IMR-90 (cell line): ENCODE measurements around the gene MAML3. TPM values are rescaled to one million over a fixed set of nuclear protein-coding genes. Genes with fewer than 3 reads are reported as not detected.

Source experiments
- ATAC-seq: fragments of 200-7000 bp; cut with Tn5 transposase; 2 replicates; pipeline ENCODE4 v1.9.1; 2020; ENCODE audit warnings: low read depth, mild to moderate bottlenecking, moderate library complexity
- BruUV-seq: library from RNA; stranded (reverse); fragments of 400-500 nt; replicated peaks from 2 replicates; lab custom pipeline; 2021; lab: Mats Ljungman, UMichigan
- CTCF ChIA-PET: fragments of 300-600 bp; formaldehyde crosslinking; extraction: SDS; loops from one replicate; lab custom pipeline; 2021; ENCODE audit warnings: antibody characterized with exemption; lab: Yijun Ruan, JAX
- POLR2A ChIA-PET: fragments of 300-600 bp; sonication (Branson Sonifier 250); formaldehyde crosslinking; loops from one replicate; lab custom pipeline; 2022; ENCODE audit warnings: antibody characterized with exemption; ENCODE audit not compliant: unreplicated experiment; lab: Charles Lee
- DNase-seq: peaks from one replicate; pipeline ENCODE4 v3.0.0; 2013
- H2AFZ ChIP-seq: replicated peaks from 2 replicates; pipeline ENCODE3; 2013; ENCODE audit warnings: low read length, mild to moderate bottlenecking; ENCODE audit not compliant: poor library complexity
- H2AK5ac ChIP-seq: 2 replicates; pipeline ENCODE4 v1.6.1; 2013; ENCODE audit warnings: low read depth, low read length, inconsistent platforms
- H2AK9ac ChIP-seq: replicated peaks from 2 replicates; pipeline ENCODE3; 2013; ENCODE audit warnings: mild to moderate bottlenecking, low read depth, low read length, moderate library complexity; ENCODE audit not compliant: poor library complexity
- H2BK120ac ChIP-seq: 2 replicates; pipeline ENCODE4 v1.6.1; 2013; ENCODE audit warnings: low read depth, low read length, inconsistent platforms
- H2BK15ac ChIP-seq: 3 replicates; pipeline ENCODE4 v1.6.1; 2013; ENCODE audit warnings: low read depth, low read length, inconsistent platforms
- H2BK20ac ChIP-seq: 2 replicates; pipeline ENCODE4 v1.6.1; 2013; ENCODE audit warnings: low read depth, mild to moderate bottlenecking, inconsistent platforms, low read length, moderate library complexity
- H2BK5ac ChIP-seq: 2 replicates; pipeline ENCODE4 v1.6.1; 2013; ENCODE audit warnings: mild to moderate bottlenecking, low read depth, low read length, inconsistent platforms; ENCODE audit not compliant: poor library complexity, severe bottlenecking
- H3K14ac ChIP-seq: replicated peaks from 2 replicates; pipeline ENCODE4 v1.6.1; 2013; ENCODE audit warnings: low read depth, low read length, inconsistent platforms
- H3K18ac ChIP-seq: 2 replicates; pipeline ENCODE4 v1.6.1; 2013; ENCODE audit warnings: low read depth, low read length, control low read depth
- H3K23ac ChIP-seq: 2 replicates; pipeline ENCODE4 v1.6.1; 2013; ENCODE audit warnings: low read depth, low read length, inconsistent platforms
- H3K27ac ChIP-seq: 2 replicates; pipeline ENCODE4 v1.5.1; 2013; ENCODE audit warnings: mild to moderate bottlenecking, control low read depth, low read length; ENCODE audit not compliant: insufficient read depth
- H3K27me3 ChIP-seq: 2 replicates; pipeline ENCODE4 v1.6.1; 2013; ENCODE audit warnings: low read length; ENCODE audit not compliant: control insufficient read depth, insufficient read depth
- H3K36me3 ChIP-seq: 2 replicates; pipeline ENCODE4 v1.6.1; 2013; ENCODE audit warnings: low read length, mixed read lengths; ENCODE audit not compliant: control insufficient read depth, insufficient read depth
- H3K4ac ChIP-seq: 2 replicates; pipeline ENCODE4 v1.6.1; 2013; ENCODE audit warnings: low read depth, low read length, inconsistent platforms
- H3K4me1 ChIP-seq: 2 replicates; pipeline ENCODE4 v1.6.1; 2013; ENCODE audit warnings: low read length, mixed read lengths; ENCODE audit not compliant: control insufficient read depth, insufficient read depth
- H3K4me2 ChIP-seq: 2 replicates; pipeline ENCODE4 v1.6.1; 2013; ENCODE audit warnings: low read depth, mild to moderate bottlenecking, control low read depth, low read length, moderate library complexity
- H3K4me3 ChIP-seq: 2 replicates; pipeline ENCODE4 v1.5.1; 2013; ENCODE audit warnings: low read depth, mild to moderate bottlenecking, control low read depth, low read length, moderate library complexity; ENCODE audit not compliant: insufficient read depth
- H3K56ac ChIP-seq: 2 replicates; pipeline ENCODE4 v1.6.1; 2013; ENCODE audit warnings: low read length, inconsistent platforms; ENCODE audit not compliant: insufficient read depth; ENCODE audit errors: extremely low read depth
- H3K79me1 ChIP-seq, 2 experiments: 2 replicates each; pipeline ENCODE4 v1.6.1; 2013; ENCODE audit warnings: low read length in 2 of 2, inconsistent platforms in 1 of 2, low read depth in 1 of 2
- H3K9ac ChIP-seq: 2 replicates; pipeline ENCODE4 v1.6.1; 2013; ENCODE audit warnings: low read depth, low read length, control low read depth
- H3K9me1 ChIP-seq: 2 replicates; pipeline ENCODE4 v1.6.1; 2013; ENCODE audit warnings: low read length, inconsistent platforms; ENCODE audit not compliant: insufficient read depth
- H3K9me3 ChIP-seq: 2 replicates; pipeline ENCODE4 v1.6.1; 2013; ENCODE audit warnings: low read length; ENCODE audit not compliant: control insufficient read depth, insufficient read depth
- H4K20me1 ChIP-seq: 2 replicates; pipeline ENCODE4 v1.6.1; 2013; ENCODE audit warnings: low read length, inconsistent platforms; ENCODE audit not compliant: insufficient read depth
- H4K5ac ChIP-seq: 2 replicates; pipeline ENCODE4 v1.6.1; 2013; ENCODE audit warnings: mild to moderate bottlenecking, low read depth, low read length, control low read depth
- H4K8ac ChIP-seq, 2 experiments: 2 replicates each; pipeline ENCODE4 v1.6.1; 2013; ENCODE audit warnings: low read depth in 2 of 2, low read length in 2 of 2, control low read depth in 1 of 2, inconsistent platforms in 1 of 2
- H4K91ac ChIP-seq: 2 replicates; pipeline ENCODE4 v1.6.1; 2013; ENCODE audit warnings: low read depth, low read length, inconsistent platforms; ENCODE audit not compliant: insufficient read depth
- CEBPB ChIP-seq: IDR thresholded peaks from 2 replicates; pipeline ENCODE4 v1.6.1; 2012; ENCODE audit warnings: low read depth, low read length, improper control_type of control experiment
- CHD1 ChIP-seq: IDR thresholded peaks from 2 replicates; pipeline ENCODE4 v1.6.1; 2012; ENCODE audit warnings: low read depth, low read length, improper control_type of control experiment
- FOS ChIP-seq: fragments of 150-350 bp; IDR thresholded peaks from 2 replicates; pipeline ENCODE4 v1.6.1; 2016; ENCODE audit warnings: low read depth, low read length
- MXI1 ChIP-seq: IDR thresholded peaks from 2 replicates; pipeline ENCODE4 v1.6.1; 2012; ENCODE audit warnings: low read depth, mild to moderate bottlenecking, low read length, moderate library complexity, borderline replicate concordance
- WGBS, 2 experiments: methylation state at CpG; one replicate each; pipeline versions ENCODE4 v1.1.5 to v1.1.7; 2013; ENCODE audit warnings: missing lambda C conversion rate in 2 of 2; ENCODE audit not compliant: insufficient read length in 1 of 2; ENCODE audit errors: extremely low coverage in 2 of 2; 5-methylcytosine and 5-hydroxymethylcytosine counted together
- dilution Hi-C: fragments of 300-500 bp; cut with HindIII; formaldehyde crosslinking; loops from one replicate; pipeline ENCODE4 v1.14.3; 2018; ENCODE audit warnings: low sequenced_read_pairs; ENCODE audit not compliant: unreplicated experiment
- in situ Hi-C: fragments of 300-500 bp; cut with MboI; formaldehyde crosslinking; loops from 3 replicates; pipeline ENCODE4 v1.14.3; 2019; ENCODE audit warnings: low sequenced_read_pairs, inconsistent platforms, mixed read lengths
- intact Hi-C: fragments of 100-400 bp; cut with micrococcal nuclease; formaldehyde crosslinking; loops from 2 replicates; pipeline ENCODE4 v1.10.0; 2022
- polyA plus RNA-seq, 3 experiments: library from polyadenylated mRNA; depleted of rRNA; stranded (reverse); fragments of >200 nt; gene quantifications; 2 replicates each; pipeline ENCODE4 v1.2.3, GENCODE V29; 2012; ENCODE audit warnings: low replicate concordance in 1 of 3
- total RNA-seq: library from RNA; depleted of rRNA; stranded (reverse); fragments of >200 nt; gene quantifications from 2 replicates; pipeline ENCODE4 v1.2.3, GENCODE V29; 2012

The MAML3 gene
- total and polyA plus RNA-seq, 2 of the 4 experiments (the other 2 are of a cell fraction), result 0.90 to 1.7 TPM

DNA sequence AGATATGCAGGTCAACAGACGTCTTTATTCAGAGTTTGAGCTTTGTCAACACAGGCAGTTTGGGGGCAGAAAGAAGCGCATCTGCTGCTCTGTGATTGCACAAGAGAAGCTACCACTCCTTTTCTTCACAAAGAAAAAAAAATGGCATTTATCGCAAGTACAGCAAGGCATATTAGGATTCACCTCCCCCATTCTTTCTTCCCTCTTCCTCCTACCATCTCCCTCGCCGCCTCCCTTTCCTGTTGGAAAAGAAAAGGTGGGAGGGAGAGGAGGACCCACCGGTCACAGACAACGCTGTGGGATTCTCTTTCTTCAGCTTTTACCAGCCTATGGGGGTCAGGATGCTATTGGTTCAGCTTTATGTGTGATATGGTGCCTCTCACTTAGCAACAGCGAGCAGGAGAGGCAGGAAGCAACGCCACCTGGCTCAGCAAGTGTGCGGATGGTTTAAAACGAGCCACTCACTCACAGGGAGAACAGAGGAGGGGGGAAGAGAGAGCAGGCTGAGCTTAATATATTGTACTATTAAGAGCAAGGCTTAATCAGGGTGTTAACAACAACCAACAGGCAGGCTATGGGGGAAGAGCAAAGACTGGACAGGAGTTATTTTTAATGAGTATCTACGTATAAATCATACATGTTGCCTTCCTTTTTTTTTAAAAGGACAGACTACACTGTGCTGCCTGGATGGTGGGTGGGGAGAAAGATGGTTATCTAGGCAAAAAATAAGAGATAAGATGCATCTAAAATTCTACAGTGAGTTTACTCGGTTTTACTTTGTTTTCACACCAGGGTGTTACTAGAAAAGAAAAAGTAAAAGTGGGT is 104.7 kb downstream of the MAML3 start:
- Histone ChIP-seq H3K27ac (peak overlapping the region; percentile 79), H3K4ac (peak overlapping the region; percentile 65), H3K18ac (peak overlapping the region; percentile 53), H2BK5ac (peak overlapping the region; percentile 45), H3K36me3 (no peaks in the 10 kb centered on the region), H4K8ac (peak overlapping the region; percentile 77 to 89), H3K4me3 (peak overlapping the region; percentile 34), H4K20me1 (no peaks in the 10 kb centered on the region), H3K27me3 (no peaks in the 10 kb centered on the region), H3K56ac (no peak overlapping the region; the same call in 1 of the 2 replicates), H2BK20ac (peak overlapping the region; percentile 74), H3K4me2 (peak overlapping the region; percentile 80), H3K14ac (peak overlapping the region; percentile 72), H2BK15ac (peak overlapping the region; percentile 29; the same call in 2 of the 3 replicates), H2AK5ac (no peak overlapping the region; the same call in none of the 2 replicates), H3K9me3 (no peaks in the 10 kb centered on the region), H3K23ac (peak overlapping the region; percentile 61), H4K5ac (peak overlapping the region; percentile 83), H2AK9ac (no peak overlapping the region), H2AFZ (peak overlapping the region; percentile 87), H3K4me1 (peaks cover 12% of the 10 kb centered on the region), H3K79me1 (peaks cover 3 to 14% of the 10 kb centered on the region in 2 experiments; a peak in 1 of 4 replicates), H2BK120ac (peak overlapping the region; percentile 81), H4K91ac (peak overlapping the region; percentile 74), H3K9me1 (peaks cover 6% of the 10 kb centered on the region), H3K9ac (peak overlapping the region; percentile 46)
- in situ Hi-C loops (loop anchor here (10.0 kb wide), 1 partner anchor 106 kb away; the partner anchor contains the start of gene MAML3), intact Hi-C loops (loop anchor here (5.0 kb wide), 2 partner anchors 312 to 392 kb away; no protein-coding TSS in a partner anchor), dilution Hi-C loops (no loop called here)
- no peak for TF ChIP-seq CHD1
- peak; percentile 85 for TF ChIP-seq CEBPB
- TF ChIP-seq FOS, result no peak
- TF ChIP-seq MXI1, result no peak
- ATAC-seq (peak; percentile 55), DNase-seq (peak; percentile 57)
- no TSS peak for BruUV-seq
- CTCF ChIA-PET, result interaction anchor here (0.7 to 1.0 kb wide), 3 partner anchors 114 to 1254 kb away, joined by 3 to 4 read pairs (median 3); no protein-coding TSS in a partner anchor
- WGBS, 2 experiments, result 0% methylated on average over 1 of the region's 13 CpGs; no CpG with 5 or more reads in 1 of the 2 experiments
- POLR2A ChIA-PET, result no interaction called here
